Keratinocyte (primary cell): ENCODE data around the gene NCAPH2.
A peak's percentile ranks its signal among the peaks of the same experiment; 100 is the strongest.

Source experiments
- CTCF ChIP-seq, 3 experiments: IDR thresholded peaks in 1 of 3; conservative IDR thresholded peaks in 1 of 3; optimal IDR thresholded peaks in 1 of 3; 2 replicates in 2 of 3; 3 replicates in 1 of 3; pipeline versions ENCODE3 to v1.5.1; 2011; ENCODE audit warnings: low read length in 3 of 3, mild to moderate bottlenecking in 3 of 3, moderate library complexity in 2 of 3, control low read depth in 1 of 3, inconsistent platforms in 1 of 3; ENCODE audit not compliant: insufficient read depth in 2 of 3; ENCODE audit errors: extremely low read depth in 1 of 3
- EZH2 ChIP-seq: IDR thresholded peaks from one replicate; pipeline ENCODE4 v1.6.1; 2012; ENCODE audit warnings: inconsistent platforms, mild to moderate bottlenecking, low read length, moderate library complexity

- TF ChIP-seq CTCF (optimal IDR thresholded peaks at IDR 0.05 in 1 of 3, IDR thresholded peaks at IDR 0.05 in 1 of 3, conservative IDR thresholded peaks at IDR 0.05 in 1 of 3; ENCODE audit: extremely low read depth in 1 of 3, insufficient read depth in 2 of 3, low read length in 3 of 3) (peak; percentile 37 to 79 (median 66)), EZH2 (no peak)
These were observed 34.9 kb upstream of the NCAPH2 start for GRCh38 chr22:50473088-50473487.
